ENCODE data around the gene PPP6R3. TPM values are rescaled to one million over a fixed set of nuclear protein-coding genes. Genes with fewer than 3 reads are reported as not detected.
"Not testable (repeated sequence)": the region's sequence is repeated elsewhere in the genome, so short reads cannot be mapped to it uniquely, and the experiment has no call there.

Gene PPP6R3
- total RNA-seq, 1 donor from 2014 or later = 132 TPM

- Mint-ChIP-seq H3K27ac (no peak overlapping the region), H3K27me3 (peaks cover 4% of the 10 kb centered on the region), H3K4me1 (peaks cover 9% of the 10 kb centered on the region), H3K9me3 (no peaks in the 10 kb centered on the region), H3K4me3 (no peak overlapping the region), H3K36me3 (ENCODE audit: low read depth) (peaks cover 1% of the 10 kb centered on the region)
- no peak for DNase-seq
- intact Hi-C loops (cut with micrococcal nuclease) = no loop called here
These were observed 5.1 kb upstream of the PPP6R3 start for GRCh38 chr11:68455485-68455884.

GRCh38 chr11:68457216-68457897 is 3.2 kb upstream of the PPP6R3 start:
- no peak for DNase-seq
- peaks cover 4% of the 10 kb centered on the region for H3K27me3 Mint-ChIP-seq
- peaks cover 13% of the 10 kb centered on the region for H3K4me1 Mint-ChIP-seq
- H3K27ac Mint-ChIP-seq = no peak overlapping the region
- H3K4me3 Mint-ChIP-seq = no peak overlapping the region
- H3K36me3 Mint-ChIP-seq (ENCODE audit: low read depth) = peaks cover 3% of the 10 kb centered on the region
- intact Hi-C loops (cut with micrococcal nuclease) = no loop called here
- H3K9me3 Mint-ChIP-seq = no peaks in the 10 kb centered on the region

- Mint-ChIP-seq H3K27me3 (peaks cover 4% of the 10 kb centered on the region), H3K36me3 (ENCODE audit: low read depth) (peaks cover 7% of the 10 kb centered on the region), H3K4me1 (peaks cover 18% of the 10 kb centered on the region), H3K4me3 (no peak overlapping the region), H3K27ac (peak overlapping the region; percentile 34), H3K9me3 (no peaks in the 10 kb centered on the region)
- intact Hi-C loops (cut with micrococcal nuclease) = no loop called here
- no peak for DNase-seq
These were observed 2.7 kb upstream of the PPP6R3 start for GRCh38 chr11:68457898-68458249.

- not testable (repeated sequence) for H3K4me3 Mint-ChIP-seq
These were observed 2.2 kb upstream of the PPP6R3 start for GRCh38 chr11:68458340-68458739.

GRCh38 chr11:68459886-68460740 is 439 bp upstream of the PPP6R3 start:
- Mint-ChIP-seq H3K27ac (peak overlapping the region; percentile 94), H3K36me3 (ENCODE audit: low read depth) (peaks cover 16% of the 10 kb centered on the region), H3K4me1 (peaks cover 35% of the 10 kb centered on the region), H3K9me3 (no peaks in the 10 kb centered on the region), H3K27me3 (peaks cover 4% of the 10 kb centered on the region), H3K4me3 (peak overlapping the region; percentile 95)
- intact Hi-C loops (cut with micrococcal nuclease) = loop anchor here (1.0 to 10.0 kb wide), 5 partner anchors 12 to 428 kb away; partner anchors contain the start of genes CPT1A and NDUFS8
- peak; percentile 97 for DNase-seq

More at GRCh38 chr11:68458340-68458739, 2.2 kb upstream of the PPP6R3 start:
- H3K27ac Mint-ChIP-seq; DNase-seq; H3K9me3 Mint-ChIP-seq; H3K36me3 Mint-ChIP-seq (ENCODE audit: low read depth); intact Hi-C loops (cut with micrococcal nuclease); H3K27me3 Mint-ChIP-seq: not testable (repeated sequence)
- peaks cover 19% of the 10 kb centered on the region for H3K4me1 Mint-ChIP-seq

GRCh38 chr11:68461575-68461917 is 994 bp downstream of the PPP6R3 start:
- H3K36me3 Mint-ChIP-seq (ENCODE audit: low read depth) = peaks cover 23% of the 10 kb centered on the region
- intact Hi-C loops (cut with micrococcal nuclease) = loop anchor here (2.0 to 10.0 kb wide), 4 partner anchors 61 to 429 kb away; partner anchors contain the start of genes CPT1A and NDUFS8
- DNase-seq = peak; percentile 74
- no peaks in the 10 kb centered on the region for H3K9me3 Mint-ChIP-seq
- H3K4me1 Mint-ChIP-seq = peaks cover 45% of the 10 kb centered on the region
- peak overlapping the region; percentile 82 for H3K4me3 Mint-ChIP-seq
- H3K27ac Mint-ChIP-seq = peak overlapping the region; percentile 92
- peaks cover 3% of the 10 kb centered on the region for H3K27me3 Mint-ChIP-seq

GRCh38 chr11:68463714-68464113 is 3.2 kb downstream of the PPP6R3 start:
- peak overlapping the region; percentile 82 for H3K4me3 Mint-ChIP-seq
- no peaks in the 10 kb centered on the region for H3K27me3 Mint-ChIP-seq
- peak overlapping the region; percentile 60 for H3K27ac Mint-ChIP-seq
- H3K4me1 Mint-ChIP-seq = peaks cover 55% of the 10 kb centered on the region
- H3K36me3 Mint-ChIP-seq (ENCODE audit: low read depth) = peaks cover 28% of the 10 kb centered on the region
- H3K9me3 Mint-ChIP-seq = no peaks in the 10 kb centered on the region
- no peak for DNase-seq
- intact Hi-C loops (cut with micrococcal nuclease) = loop anchor here (5.0 to 10.0 kb wide), 3 partner anchors 59 to 431 kb away; partner anchors contain the start of gene NDUFS8

- H3K4me1 Mint-ChIP-seq = peaks cover 81% of the 10 kb centered on the region
- intact Hi-C loops (cut with micrococcal nuclease) = loop anchor here (10.0 kb wide), 1 partner anchor 117 kb away; no protein-coding TSS in a partner anchor
- peaks cover 41% of the 10 kb centered on the region for H3K36me3 Mint-ChIP-seq (ENCODE audit: low read depth)
- H3K27ac Mint-ChIP-seq = peak overlapping the region; percentile 25
- H3K27me3 Mint-ChIP-seq = no peaks in the 10 kb centered on the region
- peak overlapping the region; percentile 33 for H3K4me3 Mint-ChIP-seq
- no peaks in the 10 kb centered on the region for H3K9me3 Mint-ChIP-seq
- no peak for DNase-seq
These were observed 6.8 kb downstream of the PPP6R3 start for GRCh38 chr11:68467201-68467834.

GRCh38 chr11:68468217-68468828 is 7.8 kb downstream of the PPP6R3 start:
- Mint-ChIP-seq H3K4me1 (peaks cover 84% of the 10 kb centered on the region), H3K9me3 (no peaks in the 10 kb centered on the region), H3K27me3 (no peaks in the 10 kb centered on the region), H3K36me3 (ENCODE audit: low read depth) (peaks cover 39% of the 10 kb centered on the region), H3K27ac (peak overlapping the region; percentile 21), H3K4me3 (peak overlapping the region; percentile 65)
- intact Hi-C loops (cut with micrococcal nuclease) = loop anchor here (10.0 kb wide), 1 partner anchor 116 kb away; no protein-coding TSS in a partner anchor
- peak; percentile 73 for DNase-seq

- Mint-ChIP-seq H3K27me3 (no peaks in the 10 kb centered on the region), H3K9me3 (no peaks in the 10 kb centered on the region), H3K36me3 (ENCODE audit: low read depth) (peaks cover 40% of the 10 kb centered on the region), H3K27ac (no peak overlapping the region), H3K4me3 (peak overlapping the region; percentile 22), H3K4me1 (peaks cover 85% of the 10 kb centered on the region)
- intact Hi-C loops (cut with micrococcal nuclease) = loop anchor here (10.0 kb wide), 1 partner anchor 116 kb away; no protein-coding TSS in a partner anchor
- DNase-seq = no peak
These were observed 8.6 kb downstream of the PPP6R3 start for GRCh38 chr11:68469122-68469521.

- Mint-ChIP-seq H3K27me3 (no peaks in the 10 kb centered on the region), H3K36me3 (ENCODE audit: low read depth) (peaks cover 40% of the 10 kb centered on the region), H3K4me3 (peak overlapping the region; percentile 86), H3K27ac (peak overlapping the region; percentile 3), H3K9me3 (no peaks in the 10 kb centered on the region), H3K4me1 (peaks cover 80% of the 10 kb centered on the region)
- no peak for DNase-seq
- intact Hi-C loops (cut with micrococcal nuclease) = loop anchor here (2.0 to 10.0 kb wide), 2 partner anchors 81 to 115 kb away; no protein-coding TSS in a partner anchor
These were observed 9.1 kb downstream of the PPP6R3 start for GRCh38 chr11:68469642-68470041.

- no peak for DNase-seq
- Mint-ChIP-seq H3K4me3 (peak overlapping the region; percentile 86), H3K36me3 (ENCODE audit: low read depth) (peaks cover 41% of the 10 kb centered on the region)
These were observed 9.8 kb downstream of the PPP6R3 start for GRCh38 chr11:68470304-68470811.

More at GRCh38 chr11:68470304-68470811, 9.8 kb downstream of the PPP6R3 start:
- Mint-ChIP-seq H3K27ac (peak overlapping the region; percentile 63), H3K4me1 (peaks cover 74% of the 10 kb centered on the region), H3K27me3 (no peaks in the 10 kb centered on the region), H3K9me3 (no peaks in the 10 kb centered on the region)
- intact Hi-C loops (cut with micrococcal nuclease) = loop anchor here (2.0 kb wide), 1 partner anchor 80 kb away; no protein-coding TSS in a partner anchor
